ENCODE results near the gene MYPOP. TPM values are rescaled to one million over a fixed set of nuclear protein-coding genes. Genes with fewer than 3 reads are reported as not detected.

Gene MYPOP
- total and polyA plus RNA-seq, 3 experiments from 2014 or later = 0.46 to 5.8 (median 4.9) TPM

DNA sequence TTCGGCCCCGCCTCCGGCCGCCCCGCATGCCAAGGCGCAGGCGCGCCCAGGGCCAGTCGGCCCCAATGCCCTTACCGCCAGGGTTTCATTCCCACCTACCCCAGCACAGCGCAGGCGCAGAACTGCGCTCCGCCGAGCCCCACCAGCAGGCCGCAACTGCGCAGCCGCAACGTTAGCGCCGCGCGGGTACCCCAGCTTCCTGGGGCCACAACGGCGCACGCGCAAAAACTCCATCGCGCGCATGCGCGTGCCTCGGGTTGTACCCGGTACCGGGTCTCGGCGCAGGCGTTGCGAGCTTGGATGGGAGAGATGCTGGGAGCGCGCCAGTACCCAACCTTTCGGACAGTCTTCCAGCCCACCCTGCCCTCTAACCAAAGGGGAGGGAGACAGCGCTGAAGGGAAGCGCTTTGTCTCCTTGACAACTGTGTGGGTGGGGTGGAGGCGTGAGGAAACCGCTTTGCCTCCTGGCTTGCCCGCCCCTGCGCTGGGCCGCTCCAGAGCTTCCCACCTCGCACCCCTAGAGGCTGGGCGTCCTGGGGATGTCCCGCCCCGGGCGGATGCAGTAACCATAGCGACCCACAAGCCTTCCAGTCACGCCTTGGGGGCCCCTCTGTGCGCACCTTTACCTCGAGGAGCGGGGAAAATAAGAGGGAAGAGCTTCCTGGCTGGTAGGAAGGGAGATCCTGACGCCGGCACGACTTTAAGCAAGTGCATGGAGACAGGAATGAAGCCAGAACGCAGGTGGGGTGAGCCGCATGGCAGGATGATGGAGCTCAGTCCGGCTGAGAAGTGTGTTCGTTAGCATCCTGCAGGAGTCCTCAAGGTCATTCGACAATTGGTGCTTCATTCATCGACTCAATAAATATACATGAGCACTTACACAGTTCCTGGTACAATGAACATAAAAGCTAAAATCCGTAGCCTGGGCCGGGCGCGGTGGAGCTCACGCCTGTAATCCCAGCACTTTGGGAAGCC, 525 bp upstream of the MYPOP start:
- Histone ChIP-seq H3K27ac (ENCODE audit: low read depth, low read length) (peak overlapping the region; percentile 68), H3K36me3 (ENCODE audit: insufficient read depth, low read length) (no peaks in the 10 kb centered on the region), H3K9me3 (ENCODE audit: low read length) (no peaks in the 10 kb centered on the region), H3K4me1 (ENCODE audit: insufficient read depth, low read length) (peaks cover 16% of the 10 kb centered on the region), H3K4me3 (ENCODE audit: low read length) (peak overlapping the region; percentile 74), H3K27me3 (ENCODE audit: insufficient read depth, low read length, poor library complexity, severe bottlenecking) (no peaks in the 10 kb centered on the region)
- H3K4me1 Mint-ChIP-seq = peaks cover 17 to 25% (median 19%) of the 10 kb centered on the region in 3 donors
- peak; percentile 99 to 100 (median 99) for DNase-seq
- H3K36me3 Mint-ChIP-seq = peaks cover 0 to 28% (median 0%) of the 10 kb centered on the region in 3 donors
- H3K27me3 Mint-ChIP-seq = peaks cover 0 to 5% of the 10 kb centered on the region in 2 donors
- ChIA-PET CTCF (interaction anchor here (1.0 to 4.5 kb wide), 6 partner anchors 17 to 133 kb away, joined by 3 to 20 read pairs (median 10); partner anchors contain the start of genes FOXA3, IRF2BP1, SIX5 and SYMPK), POLR2A (interaction anchor here (0.6 to 3.6 kb wide), 8 partner anchors 13 to 786 kb away, joined by 3 to 19 read pairs (median 7); partner anchors contain the start of genes BLOC1S3, CCDC61, IRF2BP1 and SIX5)
- H3K27ac Mint-ChIP-seq = peak overlapping the region; percentile 82 to 96 (median 89)
- H3K9me3 Mint-ChIP-seq = no peaks in the 10 kb centered on the region
- H3K4me3 Mint-ChIP-seq = peak overlapping the region; percentile 94 to 100 (median 97)

DNA sequence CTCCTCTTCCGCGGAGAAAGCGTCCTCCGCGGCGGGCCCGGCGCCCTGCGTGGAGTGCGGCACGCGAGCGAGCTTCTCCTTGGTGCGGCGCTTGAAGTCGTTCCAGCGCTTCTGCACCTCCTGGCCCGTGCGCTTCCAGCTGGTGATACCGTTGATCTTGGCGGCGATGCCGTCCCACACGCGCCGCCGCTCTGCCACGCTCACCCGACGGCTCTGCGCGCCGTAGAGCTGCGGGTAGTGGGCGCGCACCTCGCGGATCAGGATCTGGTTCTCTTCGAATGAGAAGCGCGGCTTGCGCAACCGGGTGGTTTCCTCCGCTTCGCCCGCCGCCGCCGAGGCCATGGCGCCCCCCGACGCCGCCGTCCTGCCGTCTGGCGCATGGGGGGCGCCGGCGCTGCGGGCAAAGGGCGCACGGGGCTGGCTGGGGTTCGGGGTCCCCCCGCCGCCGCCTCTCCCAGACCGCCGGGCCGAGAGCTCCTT, 941 bp downstream of the MYPOP start:
- H3K27ac Mint-ChIP-seq = peak overlapping the region in 1 of 8 donors; percentile 96
- H3K36me3 Mint-ChIP-seq = peaks cover 0 to 31% (median 0%) of the 10 kb centered on the region in 3 donors
- peak in 4 of 5 donors; percentile 13 to 53 (median 38) for DNase-seq
- Histone ChIP-seq H3K27ac (ENCODE audit: low read depth, low read length) (no peak overlapping the region), H3K4me3 (ENCODE audit: low read length) (no peak overlapping the region), H3K9me3 (ENCODE audit: low read length) (no peaks in the 10 kb centered on the region), H3K36me3 (ENCODE audit: insufficient read depth, low read length) (no peaks in the 10 kb centered on the region), H3K27me3 (ENCODE audit: insufficient read depth, low read length, poor library complexity, severe bottlenecking) (no peaks in the 10 kb centered on the region), H3K4me1 (ENCODE audit: insufficient read depth, low read length) (peaks cover 16% of the 10 kb centered on the region)
- no peaks in the 10 kb centered on the region for H3K9me3 Mint-ChIP-seq
- CTCF ChIA-PET = interaction anchor here (1.4 to 4.5 kb wide), 4 partner anchors 11 to 38 kb away, joined by 3 to 20 read pairs (median 15); partner anchors contain the start of genes FOXA3, IRF2BP1 and SYMPK
- POLR2A ChIA-PET = interaction anchor here (1.9 to 3.6 kb wide), 3 partner anchors 15 to 94 kb away, joined by 10 to 19 read pairs (median 11); partner anchors contain the start of genes CCDC61, IRF2BP1 and SYMPK
- H3K4me3 Mint-ChIP-seq = peak overlapping the region in 6 of 7 donors; percentile 45 to 100 (median 70)
- H3K4me1 Mint-ChIP-seq = peaks cover 17 to 25% (median 19%) of the 10 kb centered on the region in 3 donors
- H3K27me3 Mint-ChIP-seq = peaks cover 0 to 2% of the 10 kb centered on the region in 2 donors

DNA sequence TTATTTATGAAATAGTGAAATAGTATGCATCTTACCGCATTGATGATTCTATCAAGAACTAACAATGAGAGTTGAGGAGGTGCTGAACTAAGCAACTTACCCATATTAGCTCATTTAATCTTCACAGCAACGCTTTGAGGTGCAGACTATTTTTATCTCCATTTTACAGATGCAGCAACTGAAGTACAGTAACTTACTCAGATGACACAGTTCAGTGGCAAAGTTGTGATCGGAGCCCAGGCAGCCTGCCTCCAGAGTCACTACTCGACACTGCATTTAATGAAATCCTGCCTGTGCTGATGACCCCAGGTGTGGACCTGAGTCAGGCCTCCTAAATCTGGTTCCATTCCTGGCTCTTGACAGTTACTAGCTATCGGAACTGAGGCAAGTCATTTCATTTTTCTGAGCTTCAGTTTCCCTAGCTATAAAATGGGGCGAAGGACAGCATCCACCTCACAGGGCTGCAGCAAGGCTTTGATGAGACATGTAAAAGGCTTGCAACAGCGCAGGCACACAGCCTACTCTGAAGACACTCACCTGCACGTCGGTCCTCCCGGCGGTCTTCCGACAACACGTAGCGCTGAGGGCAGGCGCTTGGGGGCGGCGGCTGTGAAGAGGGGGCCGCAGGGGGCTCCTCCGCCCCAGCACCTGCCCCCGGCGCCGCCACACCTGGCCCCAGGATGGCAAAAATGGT, 1.5 kb downstream of the MYPOP start:
- H3K27ac ChIP-seq (ENCODE audit: low read depth, low read length) = no peak overlapping the region

DNA sequence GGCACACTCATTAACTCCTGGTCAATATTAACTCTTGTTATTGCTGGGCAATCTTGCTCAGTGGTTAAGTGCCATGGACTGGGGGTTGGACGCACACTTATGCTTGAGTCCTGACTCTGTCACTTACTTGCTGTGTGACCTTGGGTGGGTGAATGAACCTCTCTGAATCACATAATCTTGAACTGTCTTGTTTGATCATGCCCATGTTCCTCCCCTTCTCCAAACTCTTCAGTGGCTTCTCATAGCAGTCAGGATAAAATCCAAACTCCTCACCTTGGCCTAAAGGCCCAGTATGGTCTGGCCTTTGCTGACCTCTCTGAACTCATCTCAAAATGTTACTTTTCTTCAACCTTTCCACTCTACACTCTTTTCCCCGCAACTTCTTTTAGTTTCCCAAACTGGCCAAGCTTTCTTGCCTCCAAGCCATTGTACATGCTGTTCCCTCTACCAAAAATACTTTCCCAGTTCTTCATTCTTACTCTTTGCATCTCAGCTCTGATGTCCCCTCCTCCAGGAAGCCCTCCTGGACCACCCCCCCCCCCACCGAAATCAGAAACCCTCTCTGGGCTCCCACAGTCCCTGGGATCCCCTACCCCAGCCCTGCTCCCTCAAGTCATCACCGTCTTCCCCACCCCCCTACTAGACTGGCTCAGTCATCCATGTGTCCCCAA, 2.4 kb downstream of the MYPOP start:
- Mint-ChIP-seq H3K27ac (peak overlapping the region in 3 of 8 donors; percentile 15 to 81 (median 43)), H3K4me3 (peak overlapping the region in 6 of 7 donors; percentile 9 to 60 (median 43)), H3K36me3 (peaks cover 0 to 41% (median 0%) of the 10 kb centered on the region in 3 donors), H3K27me3 (no peaks in the 10 kb centered on the region), H3K9me3 (no peaks in the 10 kb centered on the region), H3K4me1 (peaks cover 17 to 25% (median 19%) of the 10 kb centered on the region in 3 donors)
- H3K4me1 ChIP-seq (ENCODE audit: insufficient read depth, low read length) = peaks cover 16% of the 10 kb centered on the region
- no peak overlapping the region for H3K27ac ChIP-seq (ENCODE audit: low read depth, low read length)
- POLR2A ChIA-PET = interaction anchor here (3.6 kb wide), 1 partner anchor 14 kb away, joined by 19 read pairs; the partner anchor contains the start of gene IRF2BP1
- no peak overlapping the region for H3K4me3 ChIP-seq (ENCODE audit: low read length)
- H3K36me3 ChIP-seq (ENCODE audit: insufficient read depth, low read length) = no peaks in the 10 kb centered on the region
- CTCF ChIA-PET = interaction anchor here (4.5 kb wide), 1 partner anchor 36 kb away, joined by 20 read pairs; the partner anchor contains the start of genes FOXA3 and SYMPK
- no peak for DNase-seq
- H3K27me3 ChIP-seq (ENCODE audit: insufficient read depth, low read length, poor library complexity, severe bottlenecking) = no peaks in the 10 kb centered on the region
- H3K9me3 ChIP-seq (ENCODE audit: low read length) = no peaks in the 10 kb centered on the region

More for the DNA sequence above, 1.5 kb downstream of the MYPOP start:
- POLR2A ChIA-PET = interaction anchor here (3.6 kb wide), 1 partner anchor 14 kb away, joined by 19 read pairs; the partner anchor contains the start of gene IRF2BP1
- Histone ChIP-seq H3K4me3 (ENCODE audit: low read length) (no peak overlapping the region), H3K4me1 (ENCODE audit: insufficient read depth, low read length) (peaks cover 16% of the 10 kb centered on the region), H3K27me3 (ENCODE audit: insufficient read depth, low read length, poor library complexity, severe bottlenecking) (no peaks in the 10 kb centered on the region), H3K36me3 (ENCODE audit: insufficient read depth, low read length) (no peaks in the 10 kb centered on the region), H3K9me3 (ENCODE audit: low read length) (no peaks in the 10 kb centered on the region)
- H3K4me1 Mint-ChIP-seq = peaks cover 17 to 25% (median 19%) of the 10 kb centered on the region in 3 donors
- DNase-seq = no peak
- peak overlapping the region; percentile 46 to 100 (median 60) for H3K4me3 Mint-ChIP-seq
- H3K36me3 Mint-ChIP-seq = peaks cover 0 to 34% (median 0%) of the 10 kb centered on the region in 3 donors
- H3K27ac Mint-ChIP-seq = peak overlapping the region in 3 of 8 donors; percentile 23 to 68 (median 43)
- H3K27me3 Mint-ChIP-seq = no peaks in the 10 kb centered on the region
- H3K9me3 Mint-ChIP-seq = no peaks in the 10 kb centered on the region
- CTCF ChIA-PET = interaction anchor here (1.4 to 4.5 kb wide), 3 partner anchors 11 to 37 kb away, joined by 3 to 20 read pairs (median 14); partner anchors contain the start of genes FOXA3 and SYMPK

DNA sequence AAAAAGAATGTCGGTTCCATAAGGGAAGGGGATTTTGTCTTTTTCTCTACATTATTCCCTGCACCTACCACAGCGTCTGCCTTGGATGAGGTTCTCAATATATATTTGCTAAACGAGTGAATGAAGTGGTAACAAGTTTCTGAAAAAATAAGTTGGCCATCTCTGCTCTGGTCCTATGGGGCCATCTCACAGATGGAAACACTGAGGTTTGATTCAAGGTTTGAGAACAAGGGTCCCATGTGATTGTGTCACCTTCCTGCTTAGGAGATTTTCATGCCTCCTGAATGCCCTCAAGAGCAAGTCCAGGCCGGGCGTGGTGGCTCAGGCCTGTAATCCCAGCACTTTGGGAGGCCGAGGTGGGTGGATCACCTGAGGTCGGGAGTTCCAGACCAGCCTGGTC, 3.2 kb downstream of the MYPOP start:
- CTCF ChIA-PET = no interaction called here
- H3K27ac Mint-ChIP-seq = no peak overlapping the region
- peaks cover 17 to 25% (median 19%) of the 10 kb centered on the region in 3 donors for H3K4me1 Mint-ChIP-seq
- peak overlapping the region in 2 of 7 donors; percentile 63 to 71 for H3K4me3 Mint-ChIP-seq
- H3K36me3 ChIP-seq (ENCODE audit: insufficient read depth, low read length) = no peaks in the 10 kb centered on the region
- no peak for DNase-seq
- no peaks in the 10 kb centered on the region for H3K27me3 ChIP-seq (ENCODE audit: insufficient read depth, low read length, poor library complexity, severe bottlenecking)
- no peak overlapping the region for H3K27ac ChIP-seq (ENCODE audit: low read depth, low read length)
- H3K4me3 ChIP-seq (ENCODE audit: low read length) = no peak overlapping the region
- no peaks in the 10 kb centered on the region for H3K9me3 ChIP-seq (ENCODE audit: low read length)
- H3K4me1 ChIP-seq (ENCODE audit: insufficient read depth, low read length) = peaks cover 16% of the 10 kb centered on the region
- no peaks in the 10 kb centered on the region for H3K27me3 Mint-ChIP-seq
- no peaks in the 10 kb centered on the region for H3K9me3 Mint-ChIP-seq
- POLR2A ChIA-PET = no interaction called here
- peaks cover 0 to 44% (median 0%) of the 10 kb centered on the region in 3 donors for H3K36me3 Mint-ChIP-seq

DNA sequence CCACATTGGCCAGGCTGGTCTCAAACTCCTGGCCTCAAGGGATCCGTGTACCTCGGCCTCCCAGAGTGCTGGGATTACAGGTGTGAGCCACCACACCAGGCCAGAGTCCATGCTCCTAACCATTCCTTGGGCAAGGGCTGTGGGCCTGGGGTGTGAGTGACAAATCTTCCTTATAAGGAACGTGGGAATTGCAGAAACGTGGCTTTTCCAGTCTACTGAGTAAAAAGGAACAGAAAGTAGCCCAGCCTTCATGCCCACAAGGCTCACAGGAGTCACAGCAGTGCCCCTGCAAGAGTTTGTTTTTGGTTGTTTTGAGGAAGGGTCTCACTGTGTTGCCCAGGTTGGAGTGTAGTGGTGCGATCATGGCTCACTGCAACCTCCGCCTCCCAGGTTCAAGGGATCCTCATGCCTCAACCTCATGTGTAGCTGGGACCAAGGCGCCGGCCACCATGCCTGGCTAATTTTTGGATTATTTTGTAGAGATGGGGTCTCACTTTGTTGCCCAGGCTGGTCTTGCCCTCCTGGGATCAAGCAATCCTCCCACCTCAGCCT, 5.1 kb downstream of the MYPOP start:
- ChIA-PET CTCF (no interaction called here), POLR2A (interaction anchor here (0.7 kb wide), 1 partner anchor 54 kb away, joined by 5 read pairs; no protein-coding TSS in a partner anchor)
- H3K9me3 Mint-ChIP-seq = no peaks in the 10 kb centered on the region
- no peak for DNase-seq
- no peaks in the 10 kb centered on the region for H3K27me3 ChIP-seq (ENCODE audit: insufficient read depth, low read length, poor library complexity, severe bottlenecking)
- no peak overlapping the region for H3K4me3 Mint-ChIP-seq
- no peaks in the 10 kb centered on the region for H3K36me3 ChIP-seq (ENCODE audit: insufficient read depth, low read length)
- H3K27ac ChIP-seq (ENCODE audit: low read depth, low read length) = no peak overlapping the region
- H3K4me1 ChIP-seq (ENCODE audit: insufficient read depth, low read length) = peaks cover 10% of the 10 kb centered on the region
- no peaks in the 10 kb centered on the region for H3K27me3 Mint-ChIP-seq
- no peaks in the 10 kb centered on the region for H3K9me3 ChIP-seq (ENCODE audit: low read length)
- H3K36me3 Mint-ChIP-seq = peaks cover 0 to 46% (median 2%) of the 10 kb centered on the region in 3 donors
- no peak overlapping the region for H3K4me3 ChIP-seq (ENCODE audit: low read length)
- H3K27ac Mint-ChIP-seq = no peak overlapping the region
- H3K4me1 Mint-ChIP-seq = peaks cover 18 to 19% (median 19%) of the 10 kb centered on the region in 3 donors
